Progenitor cell of endocrine pancreas (in vitro differentiated cells): ENCODE data around the gene VWA2. TPM values are rescaled to one million over a fixed set of nuclear protein-coding genes. Genes with fewer than 3 reads are reported as not detected.

ENCODE experiments used
- DNase-seq: peaks from one replicate; pipeline ENCODE4 v3.0.0; 2021; ENCODE audit warnings: low spot score; ENCODE audit not compliant: unreplicated experiment
- H3K27ac Mint-ChIP-seq: 2 replicates; pipeline ENCODE4 v1.8.0; 2021; ENCODE audit warnings: mild to moderate bottlenecking, moderate library complexity, mixed read lengths
- H3K27me3 Mint-ChIP-seq: 2 replicates; pipeline ENCODE4 v1.8.0; 2021; ENCODE audit warnings: mixed read lengths
- H3K36me3 Mint-ChIP-seq: 2 replicates; pipeline ENCODE4 v1.8.0; 2022; ENCODE audit warnings: mixed read lengths; ENCODE audit not compliant: insufficient read depth
- H3K4me1 Mint-ChIP-seq: 2 replicates; pipeline ENCODE4 v1.8.0; 2021; ENCODE audit warnings: low read depth, mixed read lengths
- H3K4me3 Mint-ChIP-seq: 2 replicates; pipeline ENCODE4 v1.8.0; 2021; ENCODE audit warnings: low read depth, mild to moderate bottlenecking, moderate library complexity, mixed read lengths
- H3K9me3 Mint-ChIP-seq: 2 replicates; pipeline ENCODE4 v1.8.0; 2021; ENCODE audit warnings: low read depth, mixed read lengths
- total RNA-seq: library from RNA; stranded (reverse); gene quantifications from 2 replicates; pipeline ENCODE4 v1.2.1, GENCODE V29; 2021
- TF ChIP-seq, protein P1 (sequence below): fragments of 200-600 bp; sonication (generic); IDR thresholded peaks from one replicate; pipeline ENCODE4 v1.5.0; 2021; ENCODE audit warnings: antibody characterized with exemption, mild to moderate bottlenecking; ENCODE audit not compliant: unreplicated experiment

The VWA2 gene
- total RNA-seq, 1 donor from 2014 or later: 12.4 TPM

DNA sequence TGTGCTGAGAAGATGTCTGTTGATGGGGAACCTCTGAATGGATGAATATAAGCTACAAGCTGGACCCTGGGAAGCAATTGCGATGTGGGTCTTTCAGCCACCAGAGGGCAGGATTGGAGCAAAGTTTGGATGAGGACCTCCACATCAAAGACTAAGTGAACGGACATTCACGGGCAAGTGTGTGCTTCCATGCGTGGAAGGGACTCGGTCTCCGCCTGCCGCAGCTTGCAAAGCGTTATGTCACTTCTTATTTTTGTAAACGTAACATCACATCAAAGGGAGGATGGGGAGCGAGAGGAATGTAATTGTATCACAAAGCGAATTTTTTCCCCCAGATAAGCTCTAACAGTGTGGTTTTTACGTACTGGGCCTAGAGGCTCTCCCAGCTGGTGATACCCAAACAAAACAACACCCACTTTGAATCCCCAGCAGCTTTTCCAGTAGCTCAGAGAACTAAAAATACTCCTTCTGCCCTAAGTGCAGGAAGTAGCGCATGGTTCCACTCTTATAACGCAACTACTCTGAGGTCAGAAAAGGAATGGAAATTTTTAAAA is 65.0 kb downstream of the VWA2 start:
- Mint-ChIP-seq H3K9me3 (no peaks in the 10 kb centered on the region), H3K4me3 (peak overlapping the region; percentile 80), H3K36me3 (peaks cover 2% of the 10 kb centered on the region), H3K4me1 (peaks cover 8% of the 10 kb centered on the region), H3K27me3 (peaks cover 21% of the 10 kb centered on the region), H3K27ac (peak overlapping the region; percentile 17)
- DNase-seq: peak; percentile 67
- TF ChIP-seq, protein P1, sequence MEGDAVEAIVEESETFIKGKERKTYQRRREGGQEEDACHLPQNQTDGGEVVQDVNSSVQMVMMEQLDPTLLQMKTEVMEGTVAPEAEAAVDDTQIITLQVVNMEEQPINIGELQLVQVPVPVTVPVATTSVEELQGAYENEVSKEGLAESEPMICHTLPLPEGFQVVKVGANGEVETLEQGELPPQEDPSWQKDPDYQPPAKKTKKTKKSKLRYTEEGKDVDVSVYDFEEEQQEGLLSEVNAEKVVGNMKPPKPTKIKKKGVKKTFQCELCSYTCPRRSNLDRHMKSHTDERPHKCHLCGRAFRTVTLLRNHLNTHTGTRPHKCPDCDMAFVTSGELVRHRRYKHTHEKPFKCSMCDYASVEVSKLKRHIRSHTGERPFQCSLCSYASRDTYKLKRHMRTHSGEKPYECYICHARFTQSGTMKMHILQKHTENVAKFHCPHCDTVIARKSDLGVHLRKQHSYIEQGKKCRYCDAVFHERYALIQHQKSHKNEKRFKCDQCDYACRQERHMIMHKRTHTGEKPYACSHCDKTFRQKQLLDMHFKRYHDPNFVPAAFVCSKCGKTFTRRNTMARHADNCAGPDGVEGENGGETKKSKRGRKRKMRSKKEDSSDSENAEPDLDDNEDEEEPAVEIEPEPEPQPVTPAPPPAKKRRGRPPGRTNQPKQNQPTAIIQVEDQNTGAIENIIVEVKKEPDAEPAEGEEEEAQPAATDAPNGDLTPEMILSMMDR: peak; percentile 80

DNA sequence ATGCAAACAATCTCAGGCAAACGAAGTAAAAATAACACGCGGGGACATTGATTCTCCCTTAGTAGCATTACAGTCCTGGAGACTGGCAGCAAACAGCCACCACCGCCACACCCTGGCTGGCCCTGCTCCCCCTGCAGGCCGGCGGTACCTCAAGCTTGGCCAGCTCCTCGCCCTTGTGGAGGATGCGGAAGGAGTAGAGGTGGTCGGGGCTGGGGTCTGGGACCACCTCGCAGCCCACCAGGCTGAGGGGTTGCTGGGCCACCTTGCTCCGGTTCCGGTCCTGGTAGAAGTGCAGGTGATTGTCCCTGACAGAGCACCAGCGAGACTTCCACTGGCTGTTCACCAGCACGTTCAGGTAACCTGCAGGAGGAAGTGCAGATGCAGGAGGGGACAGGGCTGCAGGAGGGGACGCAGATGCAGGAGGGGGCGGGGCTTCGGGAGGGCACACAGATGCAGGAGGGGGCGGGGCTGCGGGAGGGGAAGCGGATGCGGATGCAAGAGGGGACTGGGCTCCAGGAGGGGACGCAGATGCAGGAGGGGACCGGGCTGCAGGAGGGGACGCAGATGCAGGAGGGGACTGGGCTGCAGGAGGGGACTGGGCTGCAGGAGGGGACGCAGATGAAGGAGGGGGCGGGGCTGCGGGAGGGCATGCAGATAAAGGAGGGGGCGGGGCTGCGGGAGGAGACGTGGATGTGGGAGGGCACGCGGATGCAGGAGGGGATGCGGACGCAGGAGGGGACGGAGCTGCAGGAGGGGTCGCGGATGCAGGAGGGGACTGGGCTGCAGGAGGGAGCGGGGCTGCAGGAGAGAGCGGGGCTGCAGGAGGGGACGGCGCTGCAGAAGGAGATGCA is 65.7 kb downstream of the VWA2 start:
- Mint-ChIP-seq H3K27me3 (peaks cover 21% of the 10 kb centered on the region), H3K9me3 (no peaks in the 10 kb centered on the region), H3K36me3 (no peaks in the 10 kb centered on the region), H3K27ac (peak overlapping the region; percentile 17), H3K4me1 (peaks cover 8% of the 10 kb centered on the region), H3K4me3 (peak overlapping the region; percentile 80)
- TF ChIP-seq, protein P1: peak; percentile 65
- peak; percentile 59 for DNase-seq

DNA sequence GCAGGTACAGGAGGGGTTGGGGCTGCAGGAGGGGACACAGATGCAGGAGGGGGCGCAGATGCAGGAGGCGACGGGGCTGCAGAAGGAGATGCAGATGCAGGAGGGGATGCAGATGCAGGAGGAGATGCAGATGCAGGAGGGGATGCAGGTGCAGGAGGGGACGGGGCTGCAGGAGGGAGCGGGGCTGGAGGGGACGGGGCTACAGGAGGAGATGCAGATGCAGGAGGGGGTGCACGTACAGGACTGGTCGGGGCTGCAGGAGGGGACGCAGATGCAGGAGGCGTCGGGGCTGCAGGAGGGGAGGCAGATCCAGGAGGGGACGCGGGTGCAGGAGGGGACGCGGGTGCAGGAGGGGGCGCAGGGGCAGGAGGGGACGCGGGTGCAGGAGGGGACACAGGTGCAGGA is 66.5 kb downstream of the VWA2 start:
- peak overlapping the region; percentile 80 for H3K4me3 Mint-ChIP-seq
- H3K36me3 Mint-ChIP-seq: no peaks in the 10 kb centered on the region
- no peak for DNase-seq
- H3K9me3 Mint-ChIP-seq: no peaks in the 10 kb centered on the region
- H3K27me3 Mint-ChIP-seq: peaks cover 21% of the 10 kb centered on the region
- H3K4me1 Mint-ChIP-seq: peaks cover 8% of the 10 kb centered on the region
- no peak overlapping the region for H3K27ac Mint-ChIP-seq
- TF ChIP-seq, protein P1: no peak

DNA sequence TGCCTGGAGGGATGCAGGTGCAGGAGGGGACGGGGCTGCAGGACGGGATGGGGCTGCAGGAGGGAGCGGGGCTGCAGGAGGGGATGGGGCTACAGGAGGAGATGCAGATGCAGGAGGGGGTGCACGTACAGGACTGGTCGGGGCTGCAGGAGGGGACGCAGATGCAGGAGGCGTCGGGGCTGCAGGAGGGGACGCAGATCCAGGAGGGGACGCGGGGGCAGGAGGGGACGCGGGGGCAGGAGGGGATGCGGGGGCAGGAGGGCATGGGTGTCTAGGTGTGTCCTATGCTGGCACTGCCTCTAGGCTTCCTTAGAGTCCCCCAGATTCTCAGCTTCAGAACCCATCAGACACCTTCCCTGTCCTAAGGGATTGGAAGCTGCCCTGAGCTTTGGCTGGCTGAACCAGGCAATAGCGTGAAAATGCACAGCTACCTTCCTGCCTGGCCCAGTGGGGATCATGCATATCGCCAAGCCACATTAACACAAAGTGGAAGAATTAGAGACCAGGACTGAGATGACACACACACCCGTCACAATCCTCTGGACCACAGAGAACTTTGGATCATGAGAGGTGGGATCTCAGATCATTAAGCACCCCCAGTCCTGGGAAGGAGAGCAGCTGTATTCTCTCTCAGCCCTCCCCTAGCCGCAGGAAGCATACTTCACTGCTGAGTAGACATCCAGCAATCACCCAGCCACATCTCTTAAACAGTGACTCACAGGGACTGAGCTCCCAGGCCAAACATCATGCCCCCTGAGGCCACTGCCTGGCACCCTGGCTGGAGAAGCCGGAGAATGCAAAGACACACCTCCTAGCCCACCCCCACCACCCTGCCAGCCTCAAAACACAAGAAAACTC is 67.3 kb downstream of the VWA2 start:
- DNase-seq: no peak
- no peaks in the 10 kb centered on the region for H3K9me3 Mint-ChIP-seq
- peaks cover 24% of the 10 kb centered on the region for H3K27me3 Mint-ChIP-seq
- H3K27ac Mint-ChIP-seq: no peak overlapping the region
- no peak overlapping the region for H3K4me3 Mint-ChIP-seq
- H3K4me1 Mint-ChIP-seq: peaks cover 8% of the 10 kb centered on the region
- TF ChIP-seq, protein P1: no peak
- H3K36me3 Mint-ChIP-seq: no peaks in the 10 kb centered on the region

DNA sequence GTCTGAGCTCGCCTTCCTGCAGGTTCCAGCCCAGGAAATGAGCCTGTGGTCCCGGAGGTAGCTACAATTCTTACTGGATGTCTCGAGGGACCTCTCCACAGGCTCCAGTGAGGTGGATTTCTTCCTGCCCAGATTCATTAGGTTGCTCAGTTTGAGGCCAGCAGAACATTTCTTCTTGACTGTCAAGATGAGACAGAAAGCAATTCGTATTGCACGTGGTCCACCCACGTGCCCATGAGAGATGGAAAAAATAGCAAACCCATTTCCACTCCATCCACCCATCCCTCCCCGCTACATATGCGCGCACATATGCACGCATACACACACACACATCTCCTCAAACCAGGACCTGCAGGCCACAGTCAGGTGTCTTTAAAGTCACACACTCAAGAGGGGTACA is 68.7 kb downstream of the VWA2 start:
- no peaks in the 10 kb centered on the region for H3K36me3 Mint-ChIP-seq
- H3K9me3 Mint-ChIP-seq: no peaks in the 10 kb centered on the region
- no peak overlapping the region for H3K27ac Mint-ChIP-seq
- TF ChIP-seq, protein P1: no peak
- no peak for DNase-seq
- H3K4me1 Mint-ChIP-seq: peaks cover 8% of the 10 kb centered on the region
- no peak overlapping the region for H3K4me3 Mint-ChIP-seq
- H3K27me3 Mint-ChIP-seq: peaks cover 28% of the 10 kb centered on the region
